ENCODE results near the gene HSPBAP1.

GRCh38 chr3:122786066-122786465 is 7.6 kb downstream of the HSPBAP1 start:
- TF ChIP-seq CTCF (IDR thresholded peaks at IDR 0.05) (no peak), POLR2A (IDR thresholded peaks at IDR 0.05) (no peak), EP300 (IDR thresholded peaks at IDR 0.05) (no peak), POLR2AphosphoS5 (IDR thresholded peaks at IDR 0.05) (no peak)

Data from upper lobe of left lung (tissue), 4 donors.